8988T (cell line): ENCODE results near the gene PTPRB.

ENCODE experiments used
- DNase-seq: peaks from one replicate; pipeline ENCODE4 v3.0.0; 2011

PTPRB gene

DNA sequence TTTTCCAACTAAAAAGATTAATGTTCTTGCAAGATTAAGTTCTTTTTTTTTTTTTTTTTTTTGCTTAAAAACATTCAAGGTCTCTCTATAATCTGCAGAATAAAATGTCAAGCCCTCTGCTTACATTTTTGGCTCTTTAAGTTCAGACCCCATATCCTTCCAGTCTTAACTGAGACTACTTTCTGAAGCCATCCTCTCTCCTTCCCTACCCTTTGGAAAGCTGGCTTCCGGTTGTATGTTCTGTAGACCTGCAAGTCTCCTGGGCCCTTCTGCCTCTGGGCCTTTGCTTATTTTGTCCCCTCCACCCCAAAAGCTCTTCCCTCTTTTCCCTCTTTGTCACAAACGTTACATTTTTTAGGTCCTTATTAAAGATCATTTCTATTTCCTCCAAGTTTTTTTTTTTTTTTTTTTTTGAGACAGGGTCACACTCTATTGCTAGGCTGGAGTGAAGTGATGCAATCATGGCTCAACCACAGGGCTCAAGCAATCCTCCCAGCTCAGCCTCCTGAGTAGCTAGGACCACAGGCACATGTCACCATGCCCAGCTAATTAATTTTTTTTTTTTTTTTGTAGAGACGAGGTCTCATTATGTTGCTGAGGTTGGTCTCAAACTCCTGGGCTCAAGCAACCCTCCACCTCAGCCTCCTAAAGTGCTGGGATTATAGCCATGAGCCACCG lies 46.5 kb downstream of the PTPRB start:
- no peak for DNase-seq

DNA sequence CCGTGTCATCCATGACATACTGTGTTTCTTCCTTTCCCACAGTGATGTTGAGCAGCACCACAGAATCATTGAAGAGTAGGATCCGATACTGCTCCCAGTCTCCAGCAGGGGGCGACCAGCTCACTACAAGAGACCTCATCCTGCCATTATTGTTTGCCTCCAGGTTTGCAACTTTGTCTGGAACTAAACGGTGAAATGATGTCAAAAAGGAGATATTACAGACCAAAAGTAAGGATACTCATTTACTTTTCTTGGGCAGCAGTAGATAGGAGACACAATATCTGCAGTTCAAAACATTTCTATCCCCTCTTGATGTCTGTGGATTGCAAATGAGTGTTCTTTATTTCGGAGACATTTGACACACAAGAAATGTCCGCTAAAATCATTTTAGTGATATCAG lies 47.2 kb downstream of the PTPRB start:
- DNase-seq, result no peak

DNA sequence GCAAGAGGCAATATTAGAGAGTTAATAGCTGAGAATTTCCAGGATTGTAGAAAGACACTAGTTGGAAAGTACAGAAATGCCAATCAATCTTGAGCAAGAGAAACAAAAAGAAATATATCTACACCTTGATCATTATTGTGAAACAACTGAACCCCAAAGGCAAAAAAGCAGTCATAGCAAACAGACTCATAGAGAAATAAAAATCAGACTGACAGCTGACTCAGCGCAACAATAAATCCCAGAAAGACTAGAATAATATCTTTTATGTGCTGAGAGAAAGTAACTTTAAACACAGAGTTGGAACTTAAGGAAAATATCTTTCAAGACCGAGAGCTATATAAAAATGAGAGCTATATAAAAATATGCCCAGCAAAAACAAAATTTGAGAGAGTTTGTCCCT lies 52.9 kb downstream of the PTPRB start:
- DNase-seq, result no peak

DNA sequence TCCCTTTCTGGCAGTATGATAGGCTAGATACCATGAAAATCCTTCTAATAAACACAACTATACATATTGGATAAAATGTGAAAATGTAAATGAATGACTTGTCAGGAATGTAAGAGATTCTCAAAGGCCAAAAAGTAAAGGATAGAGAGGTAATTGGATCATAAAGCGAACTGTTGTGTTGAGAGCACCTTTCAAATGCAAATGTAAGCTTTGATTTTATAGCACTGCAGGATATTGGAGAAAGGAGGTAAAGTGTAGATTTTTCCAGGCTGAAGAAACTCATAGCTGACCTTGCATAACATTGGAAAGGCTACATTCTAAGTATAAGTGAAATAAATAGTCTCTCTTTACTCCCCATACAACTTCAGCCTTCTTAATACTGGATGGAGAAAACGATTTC lies 54.0 kb downstream of the PTPRB start:
- DNase-seq, result no peak

DNA sequence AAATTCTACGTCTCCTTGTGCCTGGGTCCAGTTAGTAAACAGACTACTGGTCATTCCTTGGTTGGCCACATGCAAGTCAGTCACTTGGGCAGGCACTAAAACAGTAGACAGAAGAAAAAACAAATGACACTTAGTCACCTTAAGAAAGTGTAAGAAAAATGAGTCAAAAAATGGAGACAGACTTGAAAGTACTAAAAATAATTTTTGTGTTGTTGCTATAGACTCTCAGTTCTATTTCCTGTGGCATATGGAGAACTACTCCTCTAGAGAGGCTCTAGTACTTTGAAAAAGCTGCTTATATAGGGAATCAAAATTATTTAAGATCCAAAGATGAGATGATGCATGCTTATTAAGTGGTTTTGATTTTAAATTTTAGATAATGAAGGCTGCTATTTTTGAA lies 56.0 kb downstream of the PTPRB start:
- DNase-seq, result no peak

DNA sequence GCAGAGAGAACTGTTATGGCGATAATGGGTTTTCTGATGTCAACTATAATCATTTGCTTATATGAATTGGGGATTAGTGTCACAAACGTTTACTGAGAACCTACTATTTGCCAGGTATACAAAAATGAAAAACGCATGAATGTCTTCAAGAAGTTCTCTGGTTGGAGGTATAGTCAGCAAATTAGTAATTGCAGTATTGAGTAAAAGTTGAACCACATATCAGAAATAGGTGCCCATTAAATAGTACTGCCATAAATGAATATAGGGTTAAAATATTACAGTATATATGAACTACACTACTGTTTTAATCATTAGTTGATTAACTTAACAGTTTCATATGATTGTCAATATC lies 60.0 kb downstream of the PTPRB start:
- no peak for DNase-seq

DNA sequence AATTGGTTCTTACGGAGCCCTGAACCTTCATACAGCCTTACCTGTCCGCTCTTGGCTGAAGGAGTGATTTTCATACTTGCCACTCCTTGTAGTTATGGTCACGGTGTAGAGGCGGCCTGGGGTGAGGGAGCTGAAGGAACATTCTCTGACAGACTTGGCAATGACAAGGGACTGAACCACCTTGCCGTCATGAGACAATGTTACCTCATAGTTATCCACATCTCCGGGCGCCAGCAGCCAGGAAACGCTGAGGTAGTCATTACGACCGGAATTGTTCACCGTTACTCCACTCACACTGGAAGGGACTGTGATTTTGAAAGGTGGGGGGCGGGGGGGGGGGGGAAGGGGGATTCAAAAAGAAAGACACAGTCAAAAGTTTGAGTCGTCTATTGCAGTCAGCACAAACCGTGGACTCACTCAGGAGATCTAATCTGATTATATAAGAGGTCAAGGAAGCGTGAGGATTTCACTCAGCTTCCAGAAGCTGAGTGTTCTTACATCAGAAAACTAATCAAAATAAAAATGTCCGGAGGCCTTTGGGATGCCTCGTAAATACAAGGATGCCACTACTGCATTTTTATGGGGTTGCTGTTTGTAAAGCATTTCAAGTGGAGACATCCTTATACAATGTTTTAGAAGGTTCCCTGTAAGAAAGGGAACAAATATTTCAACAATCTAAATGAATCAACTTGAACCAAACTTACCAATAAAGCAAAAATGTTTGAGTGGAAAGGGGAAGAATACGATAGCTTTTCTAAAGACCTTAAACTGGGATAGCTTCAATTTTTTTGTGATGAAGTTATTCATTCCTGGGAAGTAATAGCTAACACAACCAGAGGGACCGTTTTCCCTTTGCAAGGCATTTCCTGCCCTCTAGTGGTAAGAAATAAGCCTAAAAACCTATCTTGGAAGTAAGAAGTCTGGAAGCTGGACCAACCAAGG lies 60.6 kb downstream of the PTPRB start:
- no peak for DNase-seq

DNA sequence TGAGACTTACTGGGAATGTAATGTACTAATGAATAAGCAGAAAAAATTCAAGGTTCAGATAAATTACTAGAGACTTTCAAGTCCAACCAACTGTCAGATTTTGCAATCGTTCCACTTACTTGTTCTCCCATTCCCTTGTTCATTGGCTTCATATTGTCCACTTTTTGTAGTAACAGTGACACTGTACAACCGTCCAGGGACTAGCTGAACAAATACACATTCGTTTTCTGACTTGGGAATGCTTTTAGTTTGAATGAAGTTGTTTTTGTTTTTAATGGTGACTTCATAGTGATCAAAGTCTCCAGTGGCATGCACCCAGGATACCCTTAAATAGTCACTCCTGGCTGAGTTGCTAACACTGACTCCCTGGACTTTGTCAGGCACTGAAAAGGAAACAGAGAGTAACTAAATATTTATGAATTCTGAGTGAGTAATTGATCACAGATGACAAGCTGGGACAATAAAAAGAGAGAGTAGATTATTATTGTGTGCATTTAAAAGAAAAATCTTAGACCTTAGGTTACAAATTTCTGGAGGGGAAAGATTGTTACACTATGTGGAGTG lies 65.4 kb downstream of the PTPRB start:
- no peak for DNase-seq

DNA sequence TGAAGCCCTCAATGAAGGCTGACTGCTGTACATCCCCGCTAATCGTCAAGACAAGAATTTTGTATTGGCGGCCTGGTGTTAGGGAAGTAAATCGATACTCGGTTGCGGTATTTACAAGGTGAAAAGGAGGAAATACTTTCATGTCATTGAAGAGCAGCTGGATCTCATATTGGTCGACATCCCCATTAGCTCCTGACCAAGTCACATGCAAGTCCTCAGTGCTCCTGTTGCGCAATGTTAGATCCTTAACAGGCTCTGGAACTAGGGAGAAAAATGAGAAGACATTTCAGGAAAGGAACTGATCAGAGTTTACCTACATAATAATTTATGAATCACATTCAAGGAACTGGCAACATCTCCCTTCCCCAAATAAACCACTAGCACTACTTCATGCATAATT lies 66.2 kb downstream of the PTPRB start:
- no peak for DNase-seq

DNA sequence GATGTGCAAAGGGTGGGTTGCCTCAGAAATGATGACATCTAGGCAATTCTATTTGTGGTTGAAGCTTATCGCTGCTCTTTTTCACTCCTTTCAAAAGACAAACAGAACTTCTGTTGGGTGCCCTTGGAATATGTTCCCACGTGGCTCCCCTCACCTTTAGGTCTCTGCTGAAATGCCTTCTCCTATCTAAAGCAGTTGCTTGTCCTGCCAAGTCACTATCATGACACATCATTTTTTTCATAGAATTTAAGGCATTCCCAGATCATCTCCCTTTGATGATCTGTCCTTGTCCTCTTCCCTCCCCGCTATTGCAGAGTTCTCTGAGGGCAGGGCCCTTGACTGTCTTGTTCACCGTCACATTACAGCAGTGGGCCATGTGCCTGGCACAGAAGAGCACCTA lies 75.7 kb downstream of the PTPRB start:
- no peak for DNase-seq

DNA sequence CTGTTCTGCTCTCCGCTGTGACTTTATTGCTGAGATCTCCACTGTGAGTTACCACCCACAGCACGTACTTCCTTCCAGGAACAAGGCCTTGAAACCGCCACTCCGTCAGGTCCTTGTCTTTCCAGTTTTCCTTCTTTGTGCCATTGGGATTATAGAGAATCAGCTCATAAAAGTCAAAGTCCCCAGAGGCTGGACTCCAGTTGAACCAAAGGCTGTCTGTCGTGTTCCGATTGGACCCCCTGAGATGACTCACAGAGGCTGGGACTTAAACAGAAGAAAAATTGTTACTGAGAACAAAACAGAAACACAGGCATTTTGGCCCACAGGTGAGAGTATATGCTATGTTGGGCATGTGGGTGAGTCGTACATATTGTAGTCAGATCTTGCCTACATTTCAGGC lies 76.6 kb downstream of the PTPRB start:
- DNase-seq, result no peak

DNA sequence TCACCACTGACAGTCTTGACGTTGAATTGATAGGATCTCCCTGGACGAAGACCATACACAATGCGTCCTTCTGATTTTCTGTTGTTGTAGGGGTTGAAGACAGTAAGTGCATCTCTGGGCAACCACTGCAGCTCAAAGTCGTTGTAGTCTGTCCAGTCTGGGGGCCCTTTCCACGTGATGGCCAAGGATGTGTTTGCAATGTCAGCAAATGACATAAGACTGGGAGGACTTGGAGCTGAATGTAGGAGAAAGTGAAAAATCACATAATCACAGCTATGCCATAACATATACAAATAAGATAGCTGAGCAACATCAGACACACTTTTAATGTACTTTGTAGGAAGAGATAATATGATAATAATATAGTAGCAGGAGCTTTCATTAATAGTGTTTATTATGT lies 77.8 kb downstream of the PTPRB start:
- DNase-seq, result no peak

DNA sequence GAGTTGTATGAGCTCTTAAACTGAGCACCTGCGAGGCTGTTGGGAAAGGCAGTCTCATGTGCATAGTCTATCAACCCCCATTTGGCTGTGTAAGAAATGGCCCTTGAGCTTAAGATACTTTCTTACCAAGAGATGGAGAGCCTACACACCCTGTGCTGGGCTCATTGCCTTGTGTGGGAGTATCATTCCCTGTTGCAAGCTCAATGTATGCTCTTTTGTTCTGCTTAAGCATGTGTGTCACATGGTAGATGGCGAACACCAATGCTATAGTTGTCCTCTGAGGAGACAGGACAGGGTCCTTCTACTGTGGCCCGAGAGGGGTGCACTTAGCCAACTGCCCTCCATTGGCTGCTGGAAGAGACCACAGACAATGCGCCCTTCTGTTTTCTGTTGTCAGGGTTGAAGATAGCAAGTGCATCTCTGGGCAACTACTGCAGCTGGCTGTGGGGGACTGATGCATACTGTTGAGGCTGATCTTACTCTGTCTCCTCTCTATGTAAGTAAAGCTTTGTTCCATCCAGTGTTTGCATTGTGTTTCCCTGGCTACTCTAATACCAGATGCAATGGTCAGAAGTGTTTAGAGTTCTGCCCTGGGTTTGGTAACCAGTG lies 79.5 kb downstream of the PTPRB start:
- DNase-seq, result no peak

DNA sequence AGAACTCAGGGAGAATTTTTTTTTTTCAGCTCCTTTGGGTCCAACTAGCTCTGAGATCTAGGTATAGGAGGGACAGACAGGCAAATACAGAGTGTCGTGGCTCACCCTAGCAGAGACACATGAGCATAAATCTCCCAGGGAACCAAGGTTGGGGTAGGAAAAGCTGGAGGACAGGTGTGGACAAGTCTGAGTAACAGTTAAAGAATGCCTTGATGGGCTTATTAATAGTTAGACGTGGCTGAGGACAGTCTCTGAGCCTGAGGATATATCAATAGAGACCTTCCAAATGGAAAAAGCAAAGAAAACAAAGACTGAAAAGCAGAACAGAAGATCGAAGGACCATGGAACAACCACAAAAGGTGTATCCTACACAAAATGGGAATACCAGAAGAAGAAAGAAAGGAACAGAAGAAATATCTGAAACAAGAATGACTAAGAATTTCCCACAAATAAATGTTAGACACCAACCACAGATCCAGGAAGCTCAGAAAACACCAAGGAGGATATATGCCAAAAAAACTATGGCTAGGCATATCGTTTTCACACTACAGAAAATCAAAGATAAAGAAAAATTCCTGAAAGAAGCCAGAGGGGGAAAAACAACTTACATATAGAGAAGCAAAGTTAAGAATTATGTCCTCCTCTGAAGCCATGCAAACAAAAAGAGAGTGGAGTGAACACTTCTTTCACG lies 80.9 kb downstream of the PTPRB start:
- no peak for DNase-seq

DNA sequence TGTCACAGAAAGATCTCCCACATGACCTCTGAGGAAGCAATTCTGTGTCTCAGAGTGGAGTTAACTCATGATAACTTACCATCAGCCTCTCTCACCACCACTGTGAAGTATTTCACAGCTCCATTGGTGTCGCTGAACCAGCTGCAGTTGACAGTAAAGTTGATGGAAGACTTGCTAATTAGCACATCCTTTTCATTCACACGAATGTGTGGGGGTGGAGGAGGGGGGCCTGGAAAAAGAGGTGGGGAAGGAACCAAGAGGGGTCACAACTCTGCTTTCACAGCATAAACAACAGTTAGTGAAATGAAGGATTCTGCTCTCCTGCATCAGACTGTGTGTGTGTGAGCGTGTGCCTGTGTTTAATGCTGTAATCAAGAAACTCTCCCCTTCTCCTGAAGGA lies 82.1 kb downstream of the PTPRB start:
- no peak for DNase-seq

DNA sequence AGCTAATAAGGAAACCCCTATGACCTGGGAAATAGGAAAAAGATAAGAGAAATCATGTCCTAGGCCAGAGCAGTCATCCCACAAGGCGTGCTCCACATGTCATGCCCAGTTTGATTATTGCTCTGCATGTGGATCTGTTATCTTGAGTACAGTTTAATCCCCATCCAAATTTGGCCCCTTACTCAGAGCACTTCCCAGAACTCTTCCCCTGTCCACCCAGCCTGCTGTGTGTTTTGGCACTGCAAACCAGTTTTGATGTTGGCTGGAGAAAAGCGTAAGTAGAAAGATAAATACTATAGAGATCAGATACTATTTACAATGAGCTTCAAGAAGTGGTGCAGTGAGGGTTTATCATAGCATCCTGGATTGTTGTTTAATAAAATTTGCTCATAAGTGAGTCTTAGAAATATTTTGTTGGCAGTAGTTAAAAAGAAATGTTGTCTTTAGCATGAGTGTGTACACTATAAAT lies 83.8 kb downstream of the PTPRB start:
- DNase-seq, result no peak

DNA sequence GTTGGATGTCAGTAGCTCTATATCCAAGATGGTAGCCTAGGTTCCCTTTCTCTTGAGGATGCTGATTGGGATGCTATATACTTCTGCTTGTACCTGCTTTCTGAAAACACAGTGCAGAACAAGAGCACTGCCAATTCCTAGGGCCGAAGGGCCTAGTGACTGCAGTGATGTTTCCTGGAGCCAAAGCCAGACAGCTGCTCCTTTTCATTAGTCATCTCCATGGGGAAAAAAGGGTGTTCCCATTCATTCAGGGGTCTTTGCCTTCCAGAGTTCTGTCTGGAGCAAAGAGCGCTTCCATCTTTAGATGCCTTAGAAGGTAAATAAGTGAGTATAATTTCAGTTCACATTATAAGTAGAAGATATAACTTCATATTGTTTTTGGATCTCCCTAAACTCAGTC lies 85.5 kb downstream of the PTPRB start:
- DNase-seq, result no peak

DNA sequence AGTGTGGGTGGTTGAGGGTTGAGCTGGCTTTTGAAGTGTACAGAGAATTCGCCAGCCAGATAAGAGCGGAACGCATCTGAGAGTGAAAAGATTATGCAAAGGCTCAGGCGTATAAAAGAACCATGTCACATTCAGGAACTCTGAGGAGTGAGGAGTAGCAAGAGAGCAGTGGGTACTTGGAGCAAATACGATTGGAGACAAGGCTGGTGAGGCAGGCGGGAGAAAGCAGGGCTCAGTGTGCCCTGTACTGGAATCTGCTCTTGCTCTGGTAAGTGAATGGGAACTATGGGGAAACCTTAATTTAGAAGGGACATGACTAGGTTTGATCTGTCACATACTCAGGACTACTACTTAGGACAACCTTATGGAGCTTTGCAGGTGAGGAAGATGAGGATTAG lies 87.0 kb downstream of the PTPRB start:
- no peak for DNase-seq

DNA sequence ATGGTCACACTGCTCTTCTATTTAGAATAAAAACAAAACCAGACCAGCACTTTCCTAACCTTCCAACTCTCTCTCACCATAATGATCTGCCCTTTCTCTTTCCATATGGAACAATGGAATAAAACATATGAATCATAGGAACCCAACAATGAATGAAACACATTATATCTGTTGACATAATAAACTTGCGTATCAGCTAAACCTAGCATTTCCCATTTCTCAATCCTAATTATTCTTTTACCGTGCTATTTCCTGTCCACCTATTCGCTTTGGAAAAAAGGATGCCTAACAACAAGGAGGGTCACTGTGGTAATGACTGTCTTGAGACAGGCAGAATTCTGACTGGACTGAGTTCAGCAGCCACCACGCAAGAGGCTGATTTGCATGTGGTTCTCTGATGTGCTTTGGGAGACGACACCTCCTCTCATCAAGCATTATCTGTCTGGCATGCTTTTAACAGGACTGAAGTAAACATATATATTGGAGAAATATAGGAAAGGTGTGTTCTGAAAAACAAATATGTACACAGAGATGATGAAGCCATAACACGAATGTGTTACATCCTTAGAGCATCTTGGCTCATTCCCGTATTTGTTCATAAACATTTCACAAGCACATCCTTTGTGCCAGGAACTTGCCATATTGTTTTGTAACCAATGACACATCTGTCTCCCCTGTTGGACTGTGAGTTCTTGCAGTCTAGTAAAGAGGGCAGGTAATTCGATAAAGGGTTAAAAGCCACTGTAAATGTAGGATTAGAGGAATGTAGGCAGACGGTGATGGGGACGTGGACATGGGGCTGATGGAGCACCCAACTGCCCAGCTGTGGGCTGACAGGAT lies 87.7 kb downstream of the PTPRB start:
- DNase-seq, result no peak

DNA sequence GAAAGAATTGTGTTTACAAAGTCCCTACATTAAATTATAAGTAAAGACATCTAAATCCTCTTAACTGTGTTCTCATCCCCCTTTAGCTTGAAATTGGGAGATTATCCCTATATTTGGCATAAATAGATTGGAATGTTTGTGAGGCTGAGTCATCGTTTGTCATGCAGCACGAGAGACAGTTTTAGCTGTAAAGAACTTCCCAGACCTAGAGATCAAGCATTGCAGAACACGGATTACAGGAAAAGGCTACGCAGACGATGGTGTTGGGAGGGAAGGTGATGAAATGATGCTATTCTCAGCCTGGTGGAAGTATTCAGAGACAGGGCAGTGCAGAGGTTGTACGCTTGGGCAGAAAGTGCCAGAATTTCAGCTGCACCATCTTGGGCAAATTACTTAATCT lies 93.8 kb downstream of the PTPRB start:
- peak; percentile 15 for DNase-seq

DNA sequence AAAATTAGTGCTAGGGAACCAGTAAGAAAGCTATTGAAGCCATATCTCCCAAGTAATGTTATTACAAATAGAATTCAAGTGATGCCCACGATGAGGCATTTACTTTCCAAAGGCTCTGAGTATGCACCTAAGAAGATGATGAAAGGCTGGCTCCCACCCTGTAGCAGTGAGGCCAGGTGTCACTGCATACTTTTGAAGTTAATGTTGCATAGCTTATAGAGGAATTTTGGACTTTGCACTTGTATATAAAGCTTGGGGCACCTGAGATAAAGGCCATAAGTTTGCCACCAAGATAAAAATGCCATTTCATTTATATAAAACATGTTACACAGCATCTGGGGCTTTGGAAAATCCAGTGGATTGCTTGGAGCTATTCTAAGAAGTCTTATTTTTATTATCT lies 96.2 kb downstream of the PTPRB start:
- DNase-seq, result no peak

DNA sequence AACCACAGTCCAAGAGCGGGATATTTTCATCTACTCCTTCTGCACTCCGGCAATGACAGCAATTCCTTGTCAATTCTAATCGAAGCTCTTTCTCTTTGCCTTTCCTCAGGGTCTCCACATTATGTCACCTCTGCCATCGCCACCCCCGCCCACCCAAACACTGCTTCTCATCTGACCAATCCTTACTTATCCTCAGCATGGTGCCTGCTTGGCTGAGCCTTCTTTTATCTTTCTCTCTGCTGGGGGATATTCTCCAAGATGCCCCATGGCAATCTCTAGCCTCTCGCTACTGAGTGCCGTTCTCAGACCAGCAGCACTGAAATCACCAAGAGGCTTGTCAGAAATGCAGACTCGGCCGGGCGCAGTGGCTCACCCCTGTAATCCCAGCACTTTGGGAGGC lies 100.6 kb downstream of the PTPRB start:
- no peak for DNase-seq
